H9 (cell line): ENCODE results near the gene SLC5A12. TPM values are rescaled to one million over a fixed set of nuclear protein-coding genes. Genes with fewer than 3 reads are reported as not detected.

ENCODE experiments used
- DNase-seq: peaks from one replicate; pipeline ENCODE4 v3.0.0-alpha.2; 2017
- H2AFZ ChIP-seq: one replicate; pipeline ENCODE4 v1.6.1; 2013; ENCODE audit warnings: mild to moderate bottlenecking, low read length, control low read depth, moderate library complexity
- H2AK5ac ChIP-seq: 2 replicates; pipeline ENCODE4 v1.6.1; 2013; ENCODE audit warnings: low read length, control low read depth, mixed read lengths; ENCODE audit not compliant: insufficient read length
- H2BK120ac ChIP-seq: one replicate; pipeline ENCODE4 v1.6.1; 2013; ENCODE audit warnings: low read depth, mild to moderate bottlenecking, low read length, control low read depth, inconsistent platforms; ENCODE audit not compliant: poor library complexity, severe bottlenecking
- H2BK12ac ChIP-seq: 2 replicates; pipeline ENCODE4 v1.6.1; 2013; ENCODE audit warnings: low read length, control low read depth, mixed read lengths, low read depth; ENCODE audit not compliant: insufficient read length
- H2BK15ac ChIP-seq: 2 replicates; pipeline ENCODE4 v1.6.1; 2013; ENCODE audit warnings: low read depth, low read length, control low read depth
- H2BK20ac ChIP-seq: one replicate; pipeline ENCODE4 v1.6.1; 2013; ENCODE audit warnings: low read depth, mild to moderate bottlenecking, low read length, control low read depth, inconsistent platforms; ENCODE audit not compliant: poor library complexity, severe bottlenecking
- H2BK5ac ChIP-seq: 2 replicates; pipeline ENCODE4 v1.6.1; 2013; ENCODE audit warnings: low read length, control low read depth, mixed read lengths; ENCODE audit not compliant: insufficient read length
- H3K14ac ChIP-seq: 2 replicates; pipeline ENCODE4 v1.6.1; 2013; ENCODE audit warnings: low read length, control low read depth; ENCODE audit not compliant: insufficient read depth
- H3K18ac ChIP-seq: 2 replicates; pipeline ENCODE4 v1.6.1; 2013; ENCODE audit warnings: low read depth, mild to moderate bottlenecking, mixed read lengths, low read length, control low read depth; ENCODE audit not compliant: insufficient read length
- H3K23ac ChIP-seq: 2 replicates; pipeline ENCODE4 v1.6.1; 2013; ENCODE audit warnings: low read length, control low read depth, mixed read lengths, low read depth; ENCODE audit not compliant: insufficient read length
- H3K23me2 ChIP-seq: 2 replicates; pipeline ENCODE4 v1.6.1; 2013; ENCODE audit warnings: low read depth, mild to moderate bottlenecking, mixed read lengths, low read length, control low read depth; ENCODE audit not compliant: insufficient read length, poor library complexity, severe bottlenecking
- H3K27ac ChIP-seq: 2 replicates; pipeline ENCODE4 v1.5.1; 2013; ENCODE audit warnings: low read length, control low read depth, mixed read lengths, low read depth; ENCODE audit not compliant: insufficient read length
- H3K27me3 ChIP-seq: 2 replicates; pipeline ENCODE4 v1.6.1; 2013; ENCODE audit warnings: low read length, control low read depth, inconsistent platforms; ENCODE audit not compliant: insufficient read depth
- H3K4ac ChIP-seq: 2 replicates; pipeline ENCODE4 v1.6.1; 2013; ENCODE audit warnings: low read depth, mild to moderate bottlenecking, control low read depth, inconsistent platforms, low read length, moderate library complexity
- H3K4me1 ChIP-seq: 2 replicates; pipeline ENCODE4 v1.6.1; 2013; ENCODE audit warnings: low read length, control low read depth, inconsistent platforms; ENCODE audit not compliant: insufficient read depth
- H3K4me2 ChIP-seq: 2 replicates; pipeline ENCODE4 v1.6.1; 2013; ENCODE audit warnings: low read length, control low read depth, mixed read lengths; ENCODE audit not compliant: insufficient read length, insufficient read depth
- H3K56ac ChIP-seq: 2 replicates; pipeline ENCODE4 v1.6.1; 2013; ENCODE audit warnings: low read depth, mild to moderate bottlenecking, mixed read lengths, low read length, control low read depth; ENCODE audit not compliant: insufficient read length
- H3K79me1 ChIP-seq: 2 replicates; pipeline ENCODE4 v1.6.1; 2013; ENCODE audit warnings: low read depth, mild to moderate bottlenecking, moderate library complexity, low read length, control low read depth, inconsistent platforms; ENCODE audit not compliant: insufficient read depth, poor library complexity, severe bottlenecking
- H3K79me2 ChIP-seq: 2 replicates; pipeline ENCODE4 v1.6.1; 2013; ENCODE audit warnings: low read length, control low read depth, inconsistent platforms; ENCODE audit not compliant: insufficient read depth
- H3K9ac ChIP-seq: 2 replicates; pipeline ENCODE4 v1.6.1; 2013; ENCODE audit warnings: low read length, control low read depth, mixed read lengths; ENCODE audit not compliant: insufficient read length; ENCODE audit errors: extremely low read depth
- H3K9me3 ChIP-seq: one replicate; pipeline ENCODE4 v1.6.1; 2013; ENCODE audit warnings: low read depth, low read length, inconsistent platforms; ENCODE audit not compliant: control insufficient read depth
- H3T11ph ChIP-seq: one replicate; pipeline ENCODE4 v1.6.1; 2013; ENCODE audit warnings: mild to moderate bottlenecking, low read length, control low read depth, inconsistent platforms
- H4K20me1 ChIP-seq: one replicate; pipeline ENCODE4 v1.6.1; 2013; ENCODE audit not compliant: control insufficient read depth, insufficient read length, insufficient read depth
- H4K5ac ChIP-seq: 2 replicates; pipeline ENCODE4 v1.6.1; 2013; ENCODE audit warnings: low read depth, mild to moderate bottlenecking, mixed read lengths, low read length, control low read depth; ENCODE audit not compliant: insufficient read length
- H4K8ac ChIP-seq: replicated peaks from 2 replicates; pipeline ENCODE4 v1.6.1; 2013; ENCODE audit warnings: low read length, control low read depth, mixed read lengths, low read depth; ENCODE audit not compliant: insufficient read length
- H4K91ac ChIP-seq: 2 replicates; pipeline ENCODE4 v1.6.1; 2013; ENCODE audit warnings: low read depth, mild to moderate bottlenecking, moderate library complexity, mixed read lengths, low read length, control low read depth; ENCODE audit not compliant: insufficient read length
- H3K27ac Mint-ChIP-seq, 3 experiments: 2 replicates in 2 of 3; 3 replicates in 1 of 3; pipeline ENCODE4 v1.8.0; 2020 to 2021; ENCODE audit warnings: mixed read lengths in 3 of 3, mild to moderate bottlenecking in 1 of 3, moderate library complexity in 1 of 3
- H3K27me3 Mint-ChIP-seq: 2 replicates; pipeline ENCODE4 v1.8.0; 2021; ENCODE audit warnings: low read depth, mild to moderate bottlenecking, moderate library complexity, mixed read lengths
- H3K36me3 Mint-ChIP-seq, 3 experiments: 2 replicates in 2 of 3; 3 replicates in 1 of 3; pipeline ENCODE4 v1.8.0; 2020 to 2021; ENCODE audit warnings: low read depth in 3 of 3, mixed read lengths in 3 of 3; ENCODE audit not compliant: insufficient read depth in 1 of 3
- H3K4me1 Mint-ChIP-seq, 2 experiments: 2 replicates each; pipeline ENCODE4 v1.8.0; 2020; ENCODE audit warnings: mixed read lengths in 2 of 2
- H3K4me3 Mint-ChIP-seq, 2 experiments: 2 replicates in 1 of 2; 3 replicates in 1 of 2; pipeline ENCODE4 v1.8.0; 2020 to 2021; ENCODE audit warnings: mild to moderate bottlenecking in 2 of 2, mixed read lengths in 2 of 2, moderate library complexity in 1 of 2
- H3K9me3 Mint-ChIP-seq, 2 experiments: 2 replicates in 1 of 2; 3 replicates in 1 of 2; pipeline ENCODE4 v1.8.0; 2020; ENCODE audit warnings: mild to moderate bottlenecking in 2 of 2, mixed read lengths in 2 of 2, moderate library complexity in 1 of 2
- WGBS: extraction: QIAGEN DNeasy Blood & Tissue Kit; methylation state at CpG from one replicate; pipeline ENCODE4 v1.1.7; 2013; ENCODE audit warnings: missing lambda C conversion rate, low lambda C conversion rate, mixed read lengths; ENCODE audit not compliant: insufficient read length; ENCODE audit errors: extremely low coverage; 5-methylcytosine and 5-hydroxymethylcytosine counted together
- total RNA-seq: library from RNA; stranded (reverse); gene quantifications from 2 replicates; pipeline ENCODE4 v1.2.1, GENCODE V29; 2021
- TF ChIP-seq, protein P1 (sequence below): fragments of 200-600 bp; sonication (generic); conservative IDR thresholded peaks from 3 replicates; pipeline ENCODE4 v1.8.0; 2021; ENCODE audit warnings: antibody characterized with exemption, mild to moderate bottlenecking

Gene SLC5A12
- total RNA-seq, 1 experiment from 2014 or later = 2.7 TPM

DNA sequence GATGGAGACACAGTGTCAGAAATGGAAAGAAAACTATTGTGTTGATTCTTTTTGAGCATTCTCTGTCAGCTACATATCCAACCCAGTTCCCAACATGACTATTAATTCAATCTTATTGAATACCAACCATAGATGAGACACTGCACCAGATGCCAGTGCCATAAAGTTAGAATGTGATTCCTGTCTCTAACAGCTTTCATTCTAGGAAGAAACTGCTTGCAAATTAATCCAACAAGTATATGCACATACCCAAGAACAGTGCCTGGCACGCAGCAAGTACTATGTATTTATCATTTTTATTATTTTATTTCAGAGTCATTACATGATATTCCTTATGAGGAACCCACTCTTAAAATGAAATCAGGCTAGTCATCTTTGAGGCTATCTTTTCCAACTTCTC, 34.5 kb downstream of the SLC5A12 start:
- Mint-ChIP-seq H3K27ac (no peak overlapping the region), H3K9me3 (no peaks in the 10 kb centered on the region), H3K27me3 (no peaks in the 10 kb centered on the region), H3K36me3 (no peaks in the 10 kb centered on the region), H3K4me3 (no peak overlapping the region), H3K4me1 (no peaks in the 10 kb centered on the region)
- no peak overlapping the region for H3K4me2 ChIP-seq
- no peak overlapping the region for H3K14ac ChIP-seq
- WGBS = no CpG with 5 or more reads among the region's 1 CpG
- no peak overlapping the region for H4K5ac ChIP-seq
- DNase-seq = no peak
- no peak overlapping the region for H4K8ac ChIP-seq
- no peak overlapping the region for H3K23ac ChIP-seq
- no peak overlapping the region for H3K27ac ChIP-seq
- no peaks in the 10 kb centered on the region for H3K79me2 ChIP-seq
- H3K4me1 ChIP-seq = no peaks in the 10 kb centered on the region
- no peak overlapping the region for H2BK120ac ChIP-seq
- no peak overlapping the region for H4K91ac ChIP-seq
- H2BK5ac ChIP-seq = no peak overlapping the region
- no peak overlapping the region for H3K18ac ChIP-seq
- no peak overlapping the region for H2AK5ac ChIP-seq
- H3K9ac ChIP-seq = no peak overlapping the region
- H3K79me1 ChIP-seq = no peaks in the 10 kb centered on the region
- no peaks in the 10 kb centered on the region for H3K27me3 ChIP-seq
- H2BK20ac ChIP-seq = no peak overlapping the region
- no peak overlapping the region for H3K56ac ChIP-seq
- H4K20me1 ChIP-seq = no peaks in the 10 kb centered on the region
- no peaks in the 10 kb centered on the region for H3K23me2 ChIP-seq
- H3K4ac ChIP-seq = no peak overlapping the region
- H2AFZ ChIP-seq = no peak overlapping the region
- H3K9me3 ChIP-seq = no peaks in the 10 kb centered on the region
- no peak overlapping the region for H2BK15ac ChIP-seq
- TF ChIP-seq, protein P1, sequence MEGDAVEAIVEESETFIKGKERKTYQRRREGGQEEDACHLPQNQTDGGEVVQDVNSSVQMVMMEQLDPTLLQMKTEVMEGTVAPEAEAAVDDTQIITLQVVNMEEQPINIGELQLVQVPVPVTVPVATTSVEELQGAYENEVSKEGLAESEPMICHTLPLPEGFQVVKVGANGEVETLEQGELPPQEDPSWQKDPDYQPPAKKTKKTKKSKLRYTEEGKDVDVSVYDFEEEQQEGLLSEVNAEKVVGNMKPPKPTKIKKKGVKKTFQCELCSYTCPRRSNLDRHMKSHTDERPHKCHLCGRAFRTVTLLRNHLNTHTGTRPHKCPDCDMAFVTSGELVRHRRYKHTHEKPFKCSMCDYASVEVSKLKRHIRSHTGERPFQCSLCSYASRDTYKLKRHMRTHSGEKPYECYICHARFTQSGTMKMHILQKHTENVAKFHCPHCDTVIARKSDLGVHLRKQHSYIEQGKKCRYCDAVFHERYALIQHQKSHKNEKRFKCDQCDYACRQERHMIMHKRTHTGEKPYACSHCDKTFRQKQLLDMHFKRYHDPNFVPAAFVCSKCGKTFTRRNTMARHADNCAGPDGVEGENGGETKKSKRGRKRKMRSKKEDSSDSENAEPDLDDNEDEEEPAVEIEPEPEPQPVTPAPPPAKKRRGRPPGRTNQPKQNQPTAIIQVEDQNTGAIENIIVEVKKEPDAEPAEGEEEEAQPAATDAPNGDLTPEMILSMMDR = no peak
- H3T11ph ChIP-seq = no peak overlapping the region
- no peak overlapping the region for H2BK12ac ChIP-seq
